HG02973 (cell line): ENCODE measurements around the gene SLC1A2.

Experiments
- ATAC-seq: cut with Tn5 transposase; IDR thresholded peaks from one replicate; pipeline ENCODE4 v1.9.1; 2021; ENCODE audit warnings: moderate library complexity; ENCODE audit not compliant: unreplicated experiment

The SLC1A2 gene

GRCh38 chr11:35352077-35352888, 67.1 kb downstream of the SLC1A2 start:
- ATAC-seq: no peak

GRCh38 chr11:35349897-35350296, 69.5 kb downstream of the SLC1A2 start:
- no peak for ATAC-seq

- no peak for ATAC-seq
Observed at GRCh38 chr11:35348898-35349687, 70.3 kb downstream of the SLC1A2 start.

DNA sequence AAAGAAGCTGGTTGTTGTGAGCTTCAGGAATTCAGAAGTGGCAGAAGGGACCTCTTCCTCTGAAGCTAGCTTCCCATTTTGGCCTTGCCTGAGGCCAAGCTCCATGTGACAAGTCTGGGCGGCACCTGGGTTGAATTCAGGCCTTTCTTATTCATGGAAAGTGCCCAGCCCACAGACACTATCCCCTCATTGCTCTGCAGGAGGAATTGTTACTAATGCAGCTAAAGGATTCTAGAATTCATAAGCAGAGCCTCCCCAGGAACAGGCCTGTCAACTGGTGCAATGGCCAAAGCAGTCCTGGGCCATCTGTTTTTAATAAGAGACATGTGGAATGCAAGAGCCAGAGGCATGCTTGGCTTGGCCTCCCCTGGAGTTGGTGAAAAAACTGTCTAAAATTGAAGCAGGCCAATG, 71.4 kb downstream of the SLC1A2 start:
- ATAC-seq: no peak

GRCh38 chr11:35347173-35347878, 72.0 kb downstream of the SLC1A2 start:
- no peak for ATAC-seq

DNA sequence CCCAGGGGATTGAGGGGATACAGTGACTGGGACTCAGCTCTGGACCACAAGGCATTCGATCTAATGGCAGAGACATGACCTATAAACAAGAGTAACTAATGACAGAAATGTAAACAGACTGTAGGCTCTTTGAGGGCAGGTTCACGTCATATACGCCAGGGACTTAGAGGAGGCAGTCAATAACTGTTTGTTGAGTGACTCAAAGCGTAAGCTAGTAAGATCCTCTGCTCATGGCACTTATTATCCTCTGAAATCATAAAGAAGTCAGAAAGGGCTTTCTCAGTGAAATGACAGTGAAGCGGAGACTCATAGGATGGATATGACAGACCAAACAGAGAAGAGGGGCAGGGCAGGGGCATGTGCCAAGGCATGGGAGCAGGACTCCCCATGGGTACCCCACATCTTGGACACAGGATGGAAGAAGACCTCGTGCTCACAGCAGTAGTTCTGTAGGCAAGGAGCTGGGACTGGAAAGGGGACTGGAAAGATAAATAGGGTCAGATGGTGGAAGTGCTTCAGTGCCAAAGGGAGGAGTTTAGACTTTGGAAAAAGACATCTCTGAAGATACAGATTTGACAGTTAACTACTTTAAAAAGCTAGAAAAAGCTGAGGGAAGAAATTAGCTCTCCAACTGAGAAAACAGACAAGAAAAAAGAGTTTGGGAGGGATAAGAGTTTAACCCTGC, 72.7 kb downstream of the SLC1A2 start:
- ATAC-seq: no peak

GRCh38 chr11:35344681-35345574, 74.4 kb downstream of the SLC1A2 start:
- ATAC-seq: no peak

- ATAC-seq: peak; percentile 70
Observed at GRCh38 chr11:35343033-35343598, 76.2 kb downstream of the SLC1A2 start.

DNA sequence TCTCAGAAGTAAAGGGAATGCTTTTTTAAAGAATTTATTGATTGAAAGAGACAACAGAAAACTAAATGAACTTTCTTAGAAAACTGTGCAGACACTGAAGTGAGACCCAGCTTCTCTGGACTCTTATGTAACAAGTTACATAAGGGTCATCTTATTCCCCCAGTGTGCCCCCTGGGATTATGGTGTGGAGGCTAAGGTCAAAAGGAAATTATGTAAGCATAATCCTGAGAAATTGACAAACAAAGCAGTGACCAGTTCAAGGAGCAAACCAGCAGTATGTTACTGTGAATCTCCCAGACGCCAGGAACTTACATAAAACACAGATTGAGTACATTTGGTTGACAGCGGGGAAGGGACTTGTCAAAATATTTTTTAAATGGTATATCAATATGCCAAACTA, 78.6 kb downstream of the SLC1A2 start:
- no peak for ATAC-seq

GRCh38 chr11:35340071-35340470, 79.3 kb downstream of the SLC1A2 start:
- ATAC-seq: no peak

DNA sequence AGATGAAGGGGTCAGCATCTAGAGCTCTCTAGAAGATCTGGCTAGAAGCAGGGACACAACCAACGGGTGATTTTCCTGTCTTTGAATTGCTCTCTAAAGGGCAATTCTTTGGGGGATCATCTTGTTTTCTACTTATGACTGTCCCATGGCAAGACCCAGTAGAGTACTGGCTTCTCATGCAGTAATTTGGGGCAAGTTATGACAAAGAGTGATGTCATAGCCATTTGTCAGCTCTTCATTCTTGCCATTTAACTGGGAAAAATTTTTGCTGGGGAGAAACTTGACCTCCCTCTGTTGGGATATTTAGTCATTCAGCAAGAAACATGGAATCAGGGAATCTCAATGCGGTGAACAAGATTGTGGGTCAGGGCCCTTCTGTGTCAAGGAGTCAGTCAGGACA, 80.4 kb downstream of the SLC1A2 start:
- no peak for ATAC-seq

DNA sequence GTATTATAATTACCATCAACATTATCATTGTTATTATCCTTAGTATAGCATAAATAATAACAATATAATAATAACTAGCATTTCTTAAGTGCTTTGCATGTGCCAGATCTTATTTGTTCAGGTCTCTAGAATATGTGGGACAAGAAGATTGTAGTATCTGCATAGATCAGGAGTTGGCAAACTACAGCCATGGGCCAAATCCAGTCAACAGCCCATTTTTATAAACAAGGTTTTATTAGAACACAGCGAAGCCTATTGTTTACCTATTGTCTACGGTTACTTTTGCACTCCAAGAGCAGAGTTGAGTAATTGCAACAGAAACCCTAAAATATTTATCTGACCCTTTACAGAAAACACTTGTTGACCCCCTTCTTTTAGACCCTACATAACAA, 81.4 kb downstream of the SLC1A2 start:
- no peak for ATAC-seq

DNA sequence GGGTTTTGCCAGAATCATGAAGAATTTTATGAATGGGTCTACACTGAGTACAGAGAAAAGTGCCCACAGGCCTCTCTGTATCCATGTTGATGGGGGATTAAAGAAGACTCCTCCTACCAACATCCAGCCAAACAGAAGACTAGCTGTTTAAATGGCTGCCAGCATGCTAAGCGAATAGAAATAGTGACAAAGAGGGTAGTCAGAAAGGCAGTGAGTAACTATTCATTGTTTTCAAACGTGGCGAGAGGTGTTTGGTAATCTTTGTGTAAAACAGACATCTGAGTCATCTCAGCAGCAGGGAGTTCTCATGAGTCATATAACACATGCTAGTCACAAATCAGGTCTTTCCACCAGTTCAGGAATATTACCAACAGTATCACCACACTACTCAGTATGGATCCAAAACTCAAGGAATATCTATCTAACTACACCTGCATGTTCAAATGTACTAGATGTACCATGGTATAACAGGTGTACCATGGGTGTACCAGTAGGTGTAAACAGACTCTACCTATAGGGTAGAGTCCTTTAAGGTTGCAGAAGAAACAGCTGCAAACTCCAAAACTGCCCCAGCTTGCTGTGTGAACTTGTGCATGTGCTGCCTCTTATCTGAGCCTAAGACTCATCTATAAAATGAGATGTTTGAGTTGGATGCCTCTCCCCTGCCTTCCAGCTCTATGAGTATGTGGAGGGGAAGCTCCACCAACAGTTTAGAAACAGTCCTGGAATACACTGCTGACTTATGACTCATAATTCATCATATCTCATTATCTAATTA, 82.0 kb downstream of the SLC1A2 start:
- ATAC-seq: no peak

- no peak for ATAC-seq
Observed at GRCh38 chr11:35336726-35337125, 82.6 kb downstream of the SLC1A2 start.

DNA sequence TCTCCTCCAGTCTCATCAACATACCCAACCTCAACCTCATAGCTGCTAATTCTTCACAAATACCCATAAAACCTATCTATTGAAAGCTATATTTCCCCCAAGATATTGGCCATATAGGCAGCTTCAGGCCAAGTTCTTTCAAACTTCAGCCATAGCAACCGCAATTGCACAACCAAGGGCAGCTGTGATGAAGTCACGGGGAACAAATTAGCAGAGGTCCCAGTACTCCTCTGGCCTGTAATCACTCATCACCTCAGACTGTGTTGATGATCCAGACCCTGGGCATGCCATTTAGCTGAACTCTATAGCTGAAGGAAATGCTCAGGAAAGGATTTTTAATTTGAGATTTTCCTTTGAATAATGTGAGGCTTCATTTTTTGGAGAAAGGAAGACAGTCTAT, 84.1 kb downstream of the SLC1A2 start:
- no peak for ATAC-seq

DNA sequence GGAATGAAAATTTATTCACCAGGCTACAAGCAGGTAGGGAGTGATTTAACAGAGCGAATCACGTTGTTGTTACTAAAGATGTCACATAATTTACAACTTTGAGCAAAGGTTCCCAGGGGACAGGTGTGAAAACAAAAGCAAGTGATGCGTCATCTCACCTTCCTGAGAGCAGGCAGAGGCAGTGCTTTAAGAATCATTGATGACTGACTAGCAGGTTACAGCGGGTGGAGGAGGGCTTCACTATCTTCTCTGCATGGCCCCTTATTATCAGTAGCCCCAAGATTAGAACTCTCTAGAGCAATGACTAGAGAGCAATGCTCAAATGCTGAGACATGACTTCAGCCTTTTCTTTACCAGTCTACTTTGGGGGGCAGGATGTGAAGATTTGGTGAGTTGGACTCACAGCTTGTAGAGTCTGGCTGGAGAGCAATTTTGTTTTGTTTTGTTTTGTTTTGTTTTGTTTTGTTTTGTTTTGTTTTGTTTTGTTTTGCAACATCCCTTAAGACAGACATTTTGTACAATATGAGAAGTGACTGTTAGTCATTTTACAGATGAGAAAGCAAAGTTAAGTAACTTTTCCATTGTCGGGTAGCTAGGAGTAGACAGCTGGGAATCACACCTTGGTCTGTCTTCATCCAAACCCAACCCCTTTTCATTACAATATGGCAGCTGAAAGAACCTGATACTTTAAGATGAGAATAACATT, 84.8 kb downstream of the SLC1A2 start:
- peak; percentile 73 for ATAC-seq

- no peak for ATAC-seq
Observed at GRCh38 chr11:35332524-35332923, 86.8 kb downstream of the SLC1A2 start.

- ATAC-seq: no peak
Observed at GRCh38 chr11:35330931-35331330, 88.4 kb downstream of the SLC1A2 start.
